Esophagus (tissue), 2 donors: ENCODE measurements around the gene HHATL. TPM values are rescaled to one million over a fixed set of nuclear protein-coding genes. Genes with fewer than 3 reads are reported as not detected.

Experiments used
- H3K27ac ChIP-seq, 2 donors: one replicate each; pipeline ENCODE4 v1.5.1; 2013; ENCODE audit warnings: low read depth in 2 of 2, mild to moderate bottlenecking in 2 of 2, inconsistent platforms in 1 of 2, low read length in 1 of 2, moderate library complexity in 1 of 2
- H3K27me3 ChIP-seq, 2 donors: one replicate each; pipeline ENCODE4 v1.6.1; 2013; ENCODE audit warnings: low read length in 2 of 2, control low read depth in 1 of 2, mild to moderate bottlenecking in 1 of 2; ENCODE audit not compliant: insufficient read depth in 2 of 2, control insufficient read depth in 1 of 2
- H3K36me3 ChIP-seq, 2 donors: one replicate each; pipeline ENCODE4 v1.6.1; 2013; ENCODE audit warnings: low read length in 1 of 2; ENCODE audit not compliant: control insufficient read depth in 2 of 2, insufficient read depth in 2 of 2
- H3K4me1 ChIP-seq, 2 donors: one replicate each; pipeline ENCODE4 v1.6.1; 2013; ENCODE audit warnings: low read length in 1 of 2; ENCODE audit not compliant: control insufficient read depth in 2 of 2, insufficient read depth in 2 of 2
- H3K4me3 ChIP-seq, 2 donors: one replicate each; pipeline ENCODE4 v1.5.1; 2013; ENCODE audit warnings: low read length in 2 of 2, mild to moderate bottlenecking in 2 of 2, low read depth in 1 of 2, moderate library complexity in 1 of 2
- H3K9me3 ChIP-seq, 2 donors: one replicate each; pipeline ENCODE4 v1.6.1; 2013; ENCODE audit warnings: mild to moderate bottlenecking in 2 of 2, low read depth in 1 of 2, low read length in 1 of 2, moderate library complexity in 1 of 2; ENCODE audit not compliant: control insufficient read depth in 2 of 2, insufficient read depth in 1 of 2
- WGBS, 2 donors: extraction: QIAGEN DNeasy Blood & Tissue Kit; methylation state at CpG; one replicate each; pipeline ENCODE4 v1.1.7; 2013; 5-methylcytosine and 5-hydroxymethylcytosine counted together
- polyA plus RNA-seq, 2 donors: library from polyadenylated mRNA; stranded (reverse); fragments of 200-250 nt; gene quantifications; one replicate each; pipeline ENCODE4 v1.2.3, GENCODE V29; 2013
- donor health status: healthy with polysubstance abuse.
- donor health status: Bipolar disorder and iron deficiency.

Gene HHATL
- polyA plus RNA-seq, 2 donors, result 0.12 to 0.41 TPM

GRCh38 chr3:42692667-42693529, 9.7 kb downstream of the HHATL start:
- H3K4me1 ChIP-seq, result no peaks in the 10 kb centered on the region
- H3K4me3 ChIP-seq, result no peak overlapping the region
- 91% methylated on average over 17 of the region's 17 CpGs for WGBS, 2 donors
- H3K9me3 ChIP-seq, result no peaks in the 10 kb centered on the region
- no peaks in the 10 kb centered on the region for H3K36me3 ChIP-seq
- no peak overlapping the region for H3K27ac ChIP-seq
- no peaks in the 10 kb centered on the region for H3K27me3 ChIP-seq

DNA sequence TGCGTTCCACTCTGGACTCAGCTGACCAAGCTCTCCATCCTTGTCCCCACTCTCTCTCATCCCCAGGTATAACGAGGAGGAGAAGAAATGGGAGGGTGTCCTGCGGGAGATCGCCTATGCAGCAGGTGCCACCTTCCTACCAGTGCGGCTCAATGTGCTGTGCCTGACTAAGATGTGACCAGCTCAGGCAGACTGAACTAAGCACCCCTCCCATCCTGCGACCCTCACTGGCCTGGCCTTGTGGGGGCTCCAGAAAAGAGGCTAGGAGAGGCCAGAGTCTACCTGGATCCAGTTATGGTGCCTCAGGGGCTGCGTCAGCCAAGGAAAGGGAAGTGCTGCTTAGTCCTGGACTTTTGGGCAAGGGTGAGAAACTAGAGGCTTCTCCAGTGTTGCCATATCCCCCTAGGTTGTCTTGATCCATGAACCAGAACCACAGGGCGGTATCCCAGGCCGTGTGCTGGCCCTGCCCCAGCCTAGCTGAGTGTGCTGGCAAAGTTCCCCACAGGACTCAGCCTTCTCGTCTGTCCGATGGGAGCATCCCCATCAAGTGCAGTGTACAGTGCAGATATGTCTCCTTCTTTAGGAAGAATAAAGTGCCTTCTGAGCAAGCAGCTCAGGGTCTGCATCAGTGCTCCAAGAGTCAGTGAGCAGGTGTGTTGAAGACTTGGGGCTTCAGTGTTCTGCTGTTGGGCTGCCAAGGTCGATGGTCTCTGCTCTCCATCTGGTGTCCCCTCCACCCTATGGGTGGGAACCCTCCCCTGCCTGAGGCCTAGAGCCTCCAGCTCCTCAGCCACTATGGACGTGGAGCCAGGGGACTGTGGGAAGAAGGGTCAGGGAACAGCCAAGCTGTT, 10.6 kb downstream of the HHATL start:
- no peaks in the 10 kb centered on the region for H3K27me3 ChIP-seq
- H3K4me3 ChIP-seq, result no peak overlapping the region
- no peaks in the 10 kb centered on the region for H3K36me3 ChIP-seq
- 72 to 76% methylated on average over 13 of the region's 13 CpGs for WGBS, 2 donors
- H3K4me1 ChIP-seq, result no peaks in the 10 kb centered on the region
- no peaks in the 10 kb centered on the region for H3K9me3 ChIP-seq
- no peak overlapping the region for H3K27ac ChIP-seq

DNA sequence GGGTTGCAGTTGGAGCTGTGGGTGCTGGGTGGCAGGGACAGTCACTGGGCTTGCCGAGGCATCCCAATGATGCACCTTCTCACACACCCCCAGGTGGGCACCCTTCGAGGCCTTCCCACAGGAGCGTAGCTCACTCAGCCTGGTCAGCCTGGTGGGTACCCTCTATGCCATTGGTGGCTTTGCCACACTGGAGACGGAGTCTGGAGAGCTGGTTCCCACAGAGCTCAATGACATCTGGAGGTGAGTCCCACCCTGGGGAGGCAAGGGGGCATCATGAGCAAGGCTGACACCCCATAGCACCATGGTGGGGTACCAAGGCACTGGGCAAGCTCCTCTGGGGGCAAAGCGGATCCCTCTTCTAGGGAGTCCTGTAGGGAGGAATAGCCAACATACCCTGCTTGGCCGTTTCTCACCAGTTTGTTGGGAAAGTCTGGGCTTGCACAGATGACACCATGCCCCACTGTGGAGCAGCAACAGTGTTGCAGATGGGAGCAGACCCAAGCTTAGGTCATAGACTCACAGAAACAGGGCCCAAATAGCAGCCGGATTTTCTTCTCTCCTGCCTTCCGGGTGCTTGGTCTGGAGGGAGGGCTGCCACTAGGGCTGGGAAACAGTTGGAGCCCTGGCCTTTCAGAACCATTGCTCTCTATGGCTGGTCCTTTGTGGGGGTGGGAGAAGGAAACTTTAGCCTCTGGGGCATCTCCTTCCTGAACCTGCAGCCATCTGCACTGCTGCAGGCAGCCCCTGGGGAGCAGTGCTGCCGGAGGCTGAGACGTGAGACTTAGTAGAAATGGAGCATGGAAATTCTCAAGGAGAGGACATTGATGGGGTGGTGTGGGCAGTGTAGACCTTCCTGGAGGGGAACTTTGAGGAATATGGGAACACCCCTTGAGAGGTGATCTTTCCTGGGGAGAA, 11.6 kb downstream of the HHATL start:
- peaks cover 0 to 1% of the 10 kb centered on the region in 2 donors for H3K4me1 ChIP-seq
- no peak overlapping the region for H3K4me3 ChIP-seq
- H3K27ac ChIP-seq, result no peak overlapping the region
- H3K27me3 ChIP-seq, result no peaks in the 10 kb centered on the region
- no peaks in the 10 kb centered on the region for H3K36me3 ChIP-seq
- 71 to 76% methylated on average over 10 of the region's 10 CpGs for WGBS, 2 donors
- H3K9me3 ChIP-seq, result peaks cover 0 to 3% of the 10 kb centered on the region in 2 donors

DNA sequence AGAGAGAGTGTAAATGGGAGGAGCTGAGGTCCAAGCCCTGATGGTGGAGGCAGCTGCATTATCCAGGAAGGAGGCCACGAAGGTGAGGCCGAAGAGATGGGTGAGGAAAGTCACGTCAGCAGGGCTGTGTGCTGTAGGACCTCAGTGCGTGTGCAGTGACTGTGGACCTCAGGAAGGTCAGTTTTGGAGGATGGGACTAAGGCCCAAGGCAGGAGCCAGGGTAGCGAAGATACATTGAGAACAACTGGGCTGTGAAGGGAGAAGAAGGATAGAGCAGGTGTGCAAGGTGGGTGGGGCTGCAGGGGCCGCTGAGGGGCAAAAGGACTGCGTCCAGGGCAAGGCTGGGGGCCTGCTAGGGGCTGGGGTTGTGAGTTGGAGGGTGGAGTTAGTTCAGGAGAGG, 12.4 kb downstream of the HHATL start:
- Histone ChIP-seq H3K4me1 (peaks cover 4 to 7% of the 10 kb centered on the region in 2 donors), H3K9me3 (peaks cover 0 to 3% of the 10 kb centered on the region in 2 donors), H3K27ac (no peak overlapping the region), H3K36me3 (no peaks in the 10 kb centered on the region), H3K27me3 (no peaks in the 10 kb centered on the region), H3K4me3 (no peak overlapping the region)
- WGBS, 2 donors, result 75 to 79% methylated on average over 7 of the region's 7 CpGs

DNA sequence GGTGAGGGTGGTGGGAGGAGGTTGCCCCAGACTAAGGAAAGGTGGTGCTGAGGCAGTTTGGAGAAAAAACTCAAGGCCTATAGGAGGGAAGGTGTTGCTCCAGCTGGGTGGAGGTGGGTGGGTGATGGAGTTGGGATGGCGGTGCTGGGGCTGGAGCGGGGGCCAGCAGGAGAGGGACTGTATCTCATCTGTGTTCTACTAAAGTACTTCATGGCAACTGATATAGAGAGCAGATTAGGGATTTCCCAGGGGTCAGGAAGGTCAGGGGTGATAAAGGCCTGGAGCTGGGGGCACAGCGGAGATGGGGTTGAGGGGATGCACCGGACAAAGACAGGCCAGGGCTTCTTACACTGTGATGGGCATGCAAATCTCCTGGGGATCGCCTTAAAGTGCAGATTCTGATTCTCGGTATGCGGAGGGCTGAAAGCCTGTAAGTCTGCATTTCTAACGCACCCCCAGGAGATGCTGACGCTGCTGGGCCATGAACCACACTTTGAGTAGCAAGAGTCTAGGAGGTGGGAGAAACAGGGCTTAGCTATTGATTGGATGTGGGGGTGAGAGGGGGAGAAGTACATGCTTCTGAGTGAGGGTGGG, 13.1 kb downstream of the HHATL start:
- peaks cover 0 to 3% of the 10 kb centered on the region in 2 donors for H3K9me3 ChIP-seq
- H3K36me3 ChIP-seq, result no peaks in the 10 kb centered on the region
- H3K4me3 ChIP-seq, result no peak overlapping the region
- H3K4me1 ChIP-seq, result peaks cover 4 to 7% of the 10 kb centered on the region in 2 donors
- WGBS, 2 donors, result 72 to 79% methylated on average over 9 of the region's 9 CpGs
- H3K27ac ChIP-seq, result no peak overlapping the region
- no peaks in the 10 kb centered on the region for H3K27me3 ChIP-seq

- H3K4me1 ChIP-seq, result peaks cover 4 to 7% of the 10 kb centered on the region in 2 donors
- H3K4me3 ChIP-seq, result no peak overlapping the region
- H3K27me3 ChIP-seq, result no peaks in the 10 kb centered on the region
- H3K36me3 ChIP-seq, result no peaks in the 10 kb centered on the region
- no peak overlapping the region for H3K27ac ChIP-seq
- peaks cover 0 to 3% of the 10 kb centered on the region in 2 donors for H3K9me3 ChIP-seq
- 89 to 91% methylated on average over 22 of the region's 22 CpGs for WGBS, 2 donors
These were observed 13.8 kb downstream of the HHATL start for GRCh38 chr3:42688487-42689420.

GRCh38 chr3:42688016-42688415, 14.6 kb downstream of the HHATL start:
- WGBS, 2 donors, result 91 to 96% methylated on average over 15 of the region's 15 CpGs

GRCh38 chr3:42686832-42687650, 15.6 kb downstream of the HHATL start:
- Histone ChIP-seq H3K27me3 (no peaks in the 10 kb centered on the region), H3K4me3 (no peak overlapping the region), H3K9me3 (peaks cover 0 to 3% of the 10 kb centered on the region in 2 donors), H3K36me3 (no peaks in the 10 kb centered on the region), H3K4me1 (peaks cover 6 to 12% of the 10 kb centered on the region in 2 donors), H3K27ac (no peak overlapping the region)
- 87% methylated on average over 7 of the region's 7 CpGs for WGBS, 2 donors

More at GRCh38 chr3:42688016-42688415, 14.6 kb downstream of the HHATL start:
- peaks cover 0 to 3% of the 10 kb centered on the region in 2 donors for H3K9me3 ChIP-seq
- no peak overlapping the region for H3K4me3 ChIP-seq
- no peaks in the 10 kb centered on the region for H3K36me3 ChIP-seq
- H3K27me3 ChIP-seq, result no peaks in the 10 kb centered on the region
- H3K27ac ChIP-seq, result no peak overlapping the region
- H3K4me1 ChIP-seq, result peaks cover 6 to 12% of the 10 kb centered on the region in 2 donors
